ENCODE data around the gene MC4R.

Gene MC4R

DNA sequence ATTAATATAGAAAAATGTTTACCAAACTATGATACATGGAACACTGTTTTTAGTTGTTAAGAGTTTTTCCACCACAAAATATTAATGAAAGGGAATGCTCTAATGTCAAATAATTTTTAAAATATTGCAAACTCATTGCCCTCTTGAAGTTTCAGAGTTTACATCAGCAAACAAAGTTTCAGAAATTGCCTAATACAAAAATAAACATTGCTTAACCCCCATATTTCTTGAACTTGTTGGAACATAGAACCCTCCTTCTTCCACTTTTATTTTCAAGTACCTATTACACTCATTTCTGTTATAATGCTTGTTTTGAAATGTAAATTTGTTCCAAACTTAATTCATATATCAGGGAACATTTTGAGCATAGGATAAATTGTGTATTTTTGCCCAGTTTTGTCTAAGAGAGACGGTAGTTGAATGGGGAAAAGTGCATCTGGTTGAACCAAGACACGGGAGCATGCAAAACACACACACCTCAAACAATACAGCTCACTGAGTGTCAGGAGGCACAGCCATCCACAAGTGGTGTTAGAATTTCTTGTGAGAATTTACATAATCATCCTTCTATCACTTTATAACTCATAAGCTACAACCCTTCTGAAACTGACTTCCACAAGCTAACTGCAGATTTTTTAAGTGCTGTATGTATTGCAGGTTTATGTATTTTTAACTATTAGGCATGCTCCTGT lies 5.3 kb upstream of the MC4R start:
- peak overlapping the region; percentile 31; the same call in 1 of the 2 replicates for H3K4me2 ChIP-seq (ENCODE audit: low read length)
- no peaks in the 10 kb centered on the region for H4K20me1 ChIP-seq (ENCODE audit: insufficient read depth, low read length)
- H3K9me2 ChIP-seq (ENCODE audit: low read depth, low read length), result no peaks in the 10 kb centered on the region
- TF ChIP-seq EZH2 (IDR thresholded peaks at IDR 0.05; ENCODE audit: borderline replicate concordance, low read length), result no peak
- TF ChIP-seq, protein P1, sequence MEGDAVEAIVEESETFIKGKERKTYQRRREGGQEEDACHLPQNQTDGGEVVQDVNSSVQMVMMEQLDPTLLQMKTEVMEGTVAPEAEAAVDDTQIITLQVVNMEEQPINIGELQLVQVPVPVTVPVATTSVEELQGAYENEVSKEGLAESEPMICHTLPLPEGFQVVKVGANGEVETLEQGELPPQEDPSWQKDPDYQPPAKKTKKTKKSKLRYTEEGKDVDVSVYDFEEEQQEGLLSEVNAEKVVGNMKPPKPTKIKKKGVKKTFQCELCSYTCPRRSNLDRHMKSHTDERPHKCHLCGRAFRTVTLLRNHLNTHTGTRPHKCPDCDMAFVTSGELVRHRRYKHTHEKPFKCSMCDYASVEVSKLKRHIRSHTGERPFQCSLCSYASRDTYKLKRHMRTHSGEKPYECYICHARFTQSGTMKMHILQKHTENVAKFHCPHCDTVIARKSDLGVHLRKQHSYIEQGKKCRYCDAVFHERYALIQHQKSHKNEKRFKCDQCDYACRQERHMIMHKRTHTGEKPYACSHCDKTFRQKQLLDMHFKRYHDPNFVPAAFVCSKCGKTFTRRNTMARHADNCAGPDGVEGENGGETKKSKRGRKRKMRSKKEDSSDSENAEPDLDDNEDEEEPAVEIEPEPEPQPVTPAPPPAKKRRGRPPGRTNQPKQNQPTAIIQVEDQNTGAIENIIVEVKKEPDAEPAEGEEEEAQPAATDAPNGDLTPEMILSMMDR (IDR thresholded peaks at IDR 0.05; ENCODE audit: low read length), result no peak
- no peak overlapping the region for H3K4me3 ChIP-seq (ENCODE audit: low read depth, low read length, poor library complexity, severe bottlenecking)
- peak overlapping the region; percentile 87 for H2AFZ ChIP-seq (ENCODE audit: low read length)
- H3K9me3 ChIP-seq (ENCODE audit: low read length), result no peaks in the 10 kb centered on the region
- H3K27me3 ChIP-seq (ENCODE audit: insufficient read depth, low read length), result no peaks in the 10 kb centered on the region
- H3K79me2 ChIP-seq (ENCODE audit: insufficient read depth, low read length), result no peaks in the 10 kb centered on the region
- H3K9ac ChIP-seq (ENCODE audit: low read length), result no peak overlapping the region
- peak overlapping the region; percentile 11 for H3K27ac ChIP-seq (ENCODE audit: low read depth, low read length, poor library complexity, severe bottlenecking)
- H3K4me1 ChIP-seq (ENCODE audit: insufficient read depth, low read length, severe bottlenecking), result peaks cover 21% of the 10 kb centered on the region
- no peaks in the 10 kb centered on the region for H3F3A ChIP-seq (ENCODE audit: insufficient read depth, low read length)
- no peaks in the 10 kb centered on the region for H3K36me3 ChIP-seq (ENCODE audit: insufficient read depth, low read length)

DNA sequence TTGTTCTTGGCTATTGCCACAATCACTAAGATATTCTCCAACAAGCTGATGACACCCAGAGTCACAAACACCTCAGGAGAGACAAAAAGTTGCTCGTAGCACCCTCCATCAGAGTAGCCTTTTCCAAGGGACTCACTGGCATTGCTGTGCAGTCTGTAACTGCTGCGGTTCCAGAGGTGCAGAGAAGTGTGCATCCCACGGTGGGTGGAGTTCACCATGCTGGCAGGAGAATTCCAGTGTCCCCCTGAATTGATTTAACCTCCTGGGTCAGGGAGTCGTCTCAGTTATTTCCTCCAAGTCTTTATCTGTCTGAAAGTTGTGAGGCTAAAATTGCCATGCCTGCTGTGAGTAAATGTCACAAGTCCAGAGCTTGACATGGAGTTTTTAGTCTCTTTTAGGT lies 443 bp downstream of the MC4R start:
- peak overlapping the region; percentile 29; the same call in 1 of the 2 replicates for H2AFZ ChIP-seq (ENCODE audit: low read length)
- H3K4me2 ChIP-seq (ENCODE audit: low read length), result peak overlapping the region; percentile 69
- no peaks in the 10 kb centered on the region for H3F3A ChIP-seq (ENCODE audit: insufficient read depth, low read length)

DNA sequence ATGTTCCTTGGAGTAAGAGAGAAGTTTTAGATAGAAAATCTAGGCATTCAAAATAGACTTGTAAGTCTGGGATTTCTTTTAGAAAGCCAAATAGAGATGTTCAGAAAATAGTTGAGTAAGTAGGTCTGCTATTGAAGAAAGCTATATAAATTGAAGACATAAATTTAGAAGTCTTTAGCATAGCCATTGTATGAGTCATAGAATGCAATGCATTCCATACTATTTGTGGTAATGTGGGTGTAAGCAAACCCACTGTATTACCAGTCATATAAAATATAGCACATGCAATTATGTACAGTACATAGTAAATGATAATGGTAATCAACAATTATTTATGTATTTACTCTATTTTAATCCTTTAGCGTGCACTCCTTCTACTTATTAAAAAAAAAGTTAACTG lies 14.1 kb downstream of the MC4R start:
- Histone ChIP-seq H3K79me2 (ENCODE audit: insufficient read depth, low read length) (no peaks in the 10 kb centered on the region), H2AFZ (ENCODE audit: low read length) (no peak overlapping the region), H3K9me2 (ENCODE audit: low read depth, low read length) (no peaks in the 10 kb centered on the region), H3K27me3 (ENCODE audit: insufficient read depth, low read length) (no peaks in the 10 kb centered on the region), H3K4me2 (ENCODE audit: low read length) (no peak overlapping the region), H4K20me1 (ENCODE audit: insufficient read depth, low read length) (no peaks in the 10 kb centered on the region), H3K9ac (ENCODE audit: low read length) (no peak overlapping the region), H3K9me3 (ENCODE audit: low read length) (no peaks in the 10 kb centered on the region), H3K36me3 (ENCODE audit: insufficient read depth, low read length) (no peaks in the 10 kb centered on the region), H3F3A (ENCODE audit: insufficient read depth, low read length) (no peaks in the 10 kb centered on the region), H3K4me3 (ENCODE audit: low read depth, low read length, poor library complexity, severe bottlenecking) (no peak overlapping the region), H3K4me1 (ENCODE audit: insufficient read depth, low read length, severe bottlenecking) (no peaks in the 10 kb centered on the region), H3K27ac (ENCODE audit: low read depth, low read length, poor library complexity, severe bottlenecking) (no peak overlapping the region)
- TF ChIP-seq, protein P1 (IDR thresholded peaks at IDR 0.05; ENCODE audit: low read length), result no peak
- no peak for TF ChIP-seq EZH2 (IDR thresholded peaks at IDR 0.05; ENCODE audit: borderline replicate concordance, low read length)

More for the DNA sequence above, 443 bp downstream of the MC4R start:
- no peaks in the 10 kb centered on the region for H3K36me3 ChIP-seq (ENCODE audit: insufficient read depth, low read length)
- no peaks in the 10 kb centered on the region for H3K9me3 ChIP-seq (ENCODE audit: low read length)
- no peaks in the 10 kb centered on the region for H3K79me2 ChIP-seq (ENCODE audit: insufficient read depth, low read length)
- H3K27ac ChIP-seq (ENCODE audit: low read depth, low read length, poor library complexity, severe bottlenecking), result peak overlapping the region; percentile 65
- peaks cover 44% of the 10 kb centered on the region for H3K4me1 ChIP-seq (ENCODE audit: insufficient read depth, low read length, severe bottlenecking)
- peak overlapping the region; percentile 55 for H3K4me3 ChIP-seq (ENCODE audit: low read depth, low read length, poor library complexity, severe bottlenecking)
- H3K27me3 ChIP-seq (ENCODE audit: insufficient read depth, low read length), result no peaks in the 10 kb centered on the region
- peak overlapping the region; percentile 60 for H3K9ac ChIP-seq (ENCODE audit: low read length)
- no peaks in the 10 kb centered on the region for H3K9me2 ChIP-seq (ENCODE audit: low read depth, low read length)
- H4K20me1 ChIP-seq (ENCODE audit: insufficient read depth, low read length), result no peaks in the 10 kb centered on the region
- TF ChIP-seq, protein P1 (IDR thresholded peaks at IDR 0.05; ENCODE audit: low read length), result no peak
- no peak for TF ChIP-seq EZH2 (IDR thresholded peaks at IDR 0.05; ENCODE audit: borderline replicate concordance, low read length)
